ENCODE results near the gene ADM. TPM values are rescaled to one million over a fixed set of nuclear protein-coding genes. Genes with fewer than 3 reads are reported as not detected.

The ADM gene
- polyA plus RNA-seq, 1 donor = 11.4 TPM

DNA sequence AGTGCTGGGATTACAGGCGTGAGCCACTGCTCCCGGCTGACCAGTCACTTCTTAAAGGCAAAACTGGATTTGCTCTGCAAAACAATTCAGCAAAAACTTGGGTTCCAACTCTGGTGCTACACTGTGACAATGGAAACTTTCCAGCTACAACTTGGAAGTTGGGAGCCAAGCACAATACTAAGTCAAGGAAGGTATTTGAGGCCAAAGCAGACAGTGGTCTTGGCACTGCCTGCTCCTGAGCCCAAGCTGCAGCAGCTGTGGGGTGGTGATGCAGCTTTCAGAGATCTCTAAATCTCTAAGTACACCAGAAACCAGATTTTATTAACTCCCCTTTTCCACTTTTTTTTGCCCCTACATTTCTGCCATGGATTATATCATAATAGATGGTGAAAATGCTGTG lies 17.5 kb downstream of the ADM start:
- no peak overlapping the region for H3K4me3 ChIP-seq (ENCODE audit: low read length)
- H3K4me1 ChIP-seq (ENCODE audit: control insufficient read depth, insufficient read depth, low read length) = peaks cover 38% of the 10 kb centered on the region
- no peak for DNase-seq
- peak overlapping the region; percentile 77 for H3K27ac ChIP-seq (ENCODE audit: low read length)
- H3K36me3 ChIP-seq (ENCODE audit: control insufficient read depth, insufficient read depth, low read length) = no peaks in the 10 kb centered on the region
- WGBS (ENCODE audit: insufficient coverage, low lambda C conversion rate) = no CpG with 5 or more reads among the region's 2 CpGs
- H3K9me3 ChIP-seq (ENCODE audit: control insufficient read depth, low read depth, low read length) = no peaks in the 10 kb centered on the region
- H3K27me3 ChIP-seq (ENCODE audit: control insufficient read depth, insufficient read depth, low read length) = no peaks in the 10 kb centered on the region

DNA sequence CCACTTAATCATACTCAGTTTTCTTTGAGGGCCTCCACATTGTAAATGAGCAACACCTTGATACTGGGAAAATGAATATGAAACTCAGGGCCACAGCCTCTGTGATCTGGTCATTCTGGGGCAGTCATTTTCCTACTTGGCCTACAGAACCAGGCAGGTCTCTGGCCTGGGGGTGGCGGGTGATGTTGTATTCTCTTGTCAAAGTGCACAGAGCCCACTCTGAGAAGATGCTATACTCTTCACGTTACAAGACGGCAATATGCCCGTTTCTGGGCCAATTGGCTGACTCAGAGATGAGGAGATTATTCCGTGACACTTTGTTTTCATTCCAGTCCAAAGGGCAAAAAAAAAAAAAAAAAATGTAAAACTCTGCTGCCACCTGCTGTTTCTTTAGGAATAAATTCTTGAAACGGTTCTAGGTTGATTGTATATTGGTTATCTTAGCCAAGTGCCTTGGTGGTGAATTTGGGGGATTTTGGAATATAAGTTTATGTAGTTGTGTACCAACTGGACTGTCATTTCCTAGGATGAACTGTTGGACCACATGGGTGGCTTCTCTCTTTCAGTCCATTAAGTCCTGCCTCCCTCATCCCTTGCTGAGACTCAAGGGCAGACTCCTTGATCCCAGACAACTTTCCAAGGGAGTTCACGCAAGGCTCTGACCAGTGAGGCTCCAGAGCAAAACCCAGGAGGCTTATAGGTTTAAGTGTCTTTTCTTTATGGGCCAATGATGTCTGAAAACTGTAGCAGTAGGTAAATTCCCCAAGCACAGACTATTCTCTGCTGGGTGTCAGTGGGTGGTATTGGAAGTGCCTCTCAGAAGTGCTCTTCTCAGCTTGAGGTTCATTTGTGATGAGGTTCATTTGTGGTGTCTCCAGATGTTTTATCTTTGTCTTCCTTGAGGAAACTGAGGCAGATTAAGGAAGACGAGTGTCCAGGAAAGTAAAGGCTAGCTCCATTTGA lies 18.2 kb downstream of the ADM start:
- Histone ChIP-seq H3K9me3 (ENCODE audit: control insufficient read depth, low read depth, low read length) (no peaks in the 10 kb centered on the region), H3K36me3 (ENCODE audit: control insufficient read depth, insufficient read depth, low read length) (no peaks in the 10 kb centered on the region), H3K4me1 (ENCODE audit: control insufficient read depth, insufficient read depth, low read length) (peaks cover 36% of the 10 kb centered on the region), H3K4me3 (ENCODE audit: low read length) (no peak overlapping the region), H3K27ac (ENCODE audit: low read length) (peak overlapping the region; percentile 77), H3K27me3 (ENCODE audit: control insufficient read depth, insufficient read depth, low read length) (no peaks in the 10 kb centered on the region)
- 7% methylated on average over 3 of the region's 8 CpGs for WGBS (ENCODE audit: insufficient coverage, low lambda C conversion rate)
- peak; percentile 77 to 89 for DNase-seq

DNA sequence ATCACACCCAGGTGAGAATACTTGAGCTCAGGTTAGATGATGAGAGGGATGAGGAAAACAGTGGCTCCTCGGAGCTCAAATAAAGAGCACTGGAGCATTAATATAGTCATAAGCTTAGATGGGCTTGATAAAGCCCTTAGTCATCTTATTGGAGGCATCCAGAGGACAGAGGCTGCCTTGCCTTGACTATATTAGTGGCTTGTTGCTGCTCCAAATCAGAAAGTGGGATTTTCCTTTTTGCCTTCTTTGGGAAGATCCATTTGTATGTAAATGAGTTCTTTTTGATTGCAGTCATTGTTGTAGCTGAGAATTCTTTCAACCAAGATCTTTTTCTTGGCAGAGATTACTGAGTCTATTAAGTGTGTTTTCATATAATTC lies 18.9 kb downstream of the ADM start:
- Histone ChIP-seq H3K36me3 (ENCODE audit: control insufficient read depth, insufficient read depth, low read length) (no peaks in the 10 kb centered on the region), H3K9me3 (ENCODE audit: control insufficient read depth, low read depth, low read length) (no peaks in the 10 kb centered on the region), H3K4me1 (ENCODE audit: control insufficient read depth, insufficient read depth, low read length) (peaks cover 37% of the 10 kb centered on the region), H3K4me3 (ENCODE audit: low read length) (no peak overlapping the region), H3K27me3 (ENCODE audit: control insufficient read depth, insufficient read depth, low read length) (no peaks in the 10 kb centered on the region), H3K27ac (ENCODE audit: low read length) (no peak overlapping the region)
- no peak for DNase-seq
- WGBS (ENCODE audit: insufficient coverage, low lambda C conversion rate) = no CpG with 5 or more reads among the region's 1 CpG

DNA sequence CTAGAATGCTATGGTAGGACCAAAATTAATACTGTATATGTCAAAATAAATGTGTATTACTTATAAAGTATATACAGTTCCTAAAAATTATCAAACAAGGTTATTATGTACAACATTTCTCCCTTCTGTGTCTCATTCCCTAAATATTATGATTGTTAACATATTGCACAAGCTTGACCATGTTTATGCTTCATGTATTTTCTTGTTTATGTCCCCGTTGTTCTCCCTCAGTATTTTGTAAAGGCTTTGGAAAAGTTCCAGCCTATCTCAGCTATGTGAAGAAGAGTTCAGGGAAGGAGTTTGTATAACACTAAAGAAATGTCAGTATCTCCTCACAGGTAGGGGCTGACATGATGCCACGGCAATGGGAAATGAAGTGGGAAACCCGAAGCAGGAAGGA lies 19.6 kb downstream of the ADM start:
- Histone ChIP-seq H3K4me3 (ENCODE audit: low read length) (no peak overlapping the region), H3K27ac (ENCODE audit: low read length) (no peak overlapping the region), H3K36me3 (ENCODE audit: control insufficient read depth, insufficient read depth, low read length) (no peaks in the 10 kb centered on the region), H3K4me1 (ENCODE audit: control insufficient read depth, insufficient read depth, low read length) (peaks cover 43% of the 10 kb centered on the region), H3K9me3 (ENCODE audit: control insufficient read depth, low read depth, low read length) (no peaks in the 10 kb centered on the region), H3K27me3 (ENCODE audit: control insufficient read depth, insufficient read depth, low read length) (no peaks in the 10 kb centered on the region)
- no peak for DNase-seq
- WGBS (ENCODE audit: insufficient coverage, low lambda C conversion rate) = 63% methylated on average over 2 of the region's 3 CpGs

DNA sequence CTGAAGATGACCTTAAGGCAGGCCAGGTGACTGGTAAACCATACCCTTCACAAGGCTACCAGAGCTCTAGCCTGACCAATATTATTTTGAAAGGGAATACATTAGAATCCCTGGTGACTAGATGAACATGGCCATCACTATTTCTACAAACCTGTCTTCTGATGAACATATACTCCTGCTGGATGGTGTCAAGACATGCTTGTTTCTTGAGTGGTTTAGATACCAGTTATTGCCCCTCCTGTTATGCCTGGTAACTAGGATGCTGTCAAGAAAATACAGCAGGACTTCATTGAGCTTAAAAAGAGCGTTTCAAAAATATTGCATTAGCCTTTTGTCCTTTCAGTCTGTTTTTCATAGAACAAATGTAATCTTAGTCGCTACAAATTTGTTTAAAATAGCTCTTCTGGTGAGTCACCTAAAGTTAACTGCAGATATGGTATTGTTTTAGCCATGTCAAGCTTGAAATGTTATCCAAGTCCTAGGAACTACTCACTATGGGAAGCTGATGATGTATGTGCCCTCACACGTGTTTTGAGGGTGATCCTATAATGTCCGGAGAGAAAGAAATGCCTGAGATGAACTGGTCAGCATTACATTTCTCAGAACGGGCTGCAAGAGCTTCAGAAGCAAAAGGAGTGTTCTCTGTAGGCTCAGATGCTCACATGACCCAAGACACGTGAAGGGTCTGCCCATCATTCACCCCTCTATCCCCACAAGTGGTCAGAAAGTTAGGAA lies 20.6 kb downstream of the ADM start:
- Histone ChIP-seq H3K27me3 (ENCODE audit: control insufficient read depth, insufficient read depth, low read length) (no peaks in the 10 kb centered on the region), H3K9me3 (ENCODE audit: control insufficient read depth, low read depth, low read length) (no peaks in the 10 kb centered on the region), H3K27ac (ENCODE audit: low read length) (no peak overlapping the region), H3K4me3 (ENCODE audit: low read length) (no peak overlapping the region), H3K4me1 (ENCODE audit: control insufficient read depth, insufficient read depth, low read length) (peaks cover 43% of the 10 kb centered on the region), H3K36me3 (ENCODE audit: control insufficient read depth, insufficient read depth, low read length) (no peaks in the 10 kb centered on the region)
- no CpG with 5 or more reads among the region's 6 CpGs for WGBS (ENCODE audit: insufficient coverage, low lambda C conversion rate)
- no peak for DNase-seq

DNA sequence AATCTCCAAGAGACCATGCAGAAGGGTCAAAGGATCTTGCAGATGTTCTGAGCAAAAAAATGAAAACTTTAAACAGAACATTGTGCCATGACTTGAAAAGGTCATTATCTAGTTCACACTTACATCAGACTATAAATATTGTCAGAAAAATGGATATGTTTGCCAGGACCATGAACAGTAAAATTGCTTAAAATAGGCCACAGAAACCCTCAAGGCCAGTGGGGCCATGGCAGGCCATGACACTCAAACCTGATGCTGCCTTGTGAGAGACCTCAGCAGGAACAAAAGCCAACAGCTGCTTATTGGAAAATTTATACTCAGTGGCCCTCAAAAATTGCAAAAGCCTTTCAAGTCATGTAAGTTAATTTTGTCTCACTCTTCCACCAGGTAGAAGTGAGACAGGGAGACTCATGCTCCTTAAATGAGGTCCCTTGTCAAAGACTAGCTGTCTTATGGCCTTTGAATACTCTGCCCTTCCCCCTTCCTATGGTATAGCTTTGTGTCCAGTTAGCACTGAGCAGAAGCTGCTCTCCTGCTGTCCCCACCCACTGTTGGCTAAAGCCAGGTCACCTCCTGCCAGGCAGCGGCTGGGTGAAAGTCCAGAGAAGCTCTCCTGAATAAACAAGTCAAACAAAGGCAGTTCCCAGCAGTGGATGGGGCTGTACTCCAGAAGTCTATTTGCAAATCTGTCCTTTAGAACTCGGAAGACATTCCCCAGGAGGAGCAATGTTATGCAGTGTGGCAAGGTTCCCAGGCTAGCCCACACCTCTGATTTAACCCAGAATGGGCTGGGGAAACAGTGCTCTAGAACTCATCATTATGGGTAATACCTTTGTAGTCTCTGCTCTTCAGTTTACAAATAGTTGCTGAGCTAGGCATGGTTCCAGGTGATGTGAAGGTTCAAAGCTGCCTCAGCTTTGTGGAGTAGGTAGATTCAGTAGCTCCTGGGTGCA lies 21.4 kb downstream of the ADM start:
- Histone ChIP-seq H3K4me3 (ENCODE audit: low read length) (no peak overlapping the region), H3K9me3 (ENCODE audit: control insufficient read depth, low read depth, low read length) (no peaks in the 10 kb centered on the region), H3K27me3 (ENCODE audit: control insufficient read depth, insufficient read depth, low read length) (no peaks in the 10 kb centered on the region), H3K27ac (ENCODE audit: low read length) (peak overlapping the region; percentile 55), H3K36me3 (ENCODE audit: control insufficient read depth, insufficient read depth, low read length) (no peaks in the 10 kb centered on the region), H3K4me1 (ENCODE audit: control insufficient read depth, insufficient read depth, low read length) (peaks cover 43% of the 10 kb centered on the region)
- WGBS (ENCODE audit: insufficient coverage, low lambda C conversion rate) = no CpG with 5 or more reads among the region's 2 CpGs
- peak; percentile 84 to 86 for DNase-seq

DNA sequence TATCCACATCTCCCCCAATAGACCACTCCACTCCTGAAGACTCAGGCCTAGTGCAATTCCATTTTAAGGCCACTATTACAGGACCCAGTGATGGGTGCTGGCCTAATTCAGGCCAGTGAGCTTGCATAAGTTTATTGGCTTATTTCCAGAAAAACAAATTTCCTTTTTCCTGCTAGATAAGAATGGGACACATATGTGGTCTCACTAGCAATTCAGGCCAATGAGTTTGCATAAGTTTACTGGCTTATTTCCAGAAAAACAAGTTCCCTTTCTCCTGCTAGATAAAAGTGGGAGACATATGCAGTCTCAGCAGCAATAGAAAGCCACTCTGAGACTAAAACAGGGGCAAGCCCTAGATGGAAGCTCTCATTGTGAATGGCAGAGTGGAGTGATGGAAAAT lies 22.4 kb downstream of the ADM start:
- no peak overlapping the region for H3K4me3 ChIP-seq (ENCODE audit: low read length)
- H3K27ac ChIP-seq (ENCODE audit: low read length) = peak overlapping the region; percentile 55
- no peaks in the 10 kb centered on the region for H3K27me3 ChIP-seq (ENCODE audit: control insufficient read depth, insufficient read depth, low read length)
- peaks cover 42% of the 10 kb centered on the region for H3K4me1 ChIP-seq (ENCODE audit: control insufficient read depth, insufficient read depth, low read length)
- H3K9me3 ChIP-seq (ENCODE audit: control insufficient read depth, low read depth, low read length) = no peaks in the 10 kb centered on the region
- DNase-seq = no peak
- H3K36me3 ChIP-seq (ENCODE audit: control insufficient read depth, insufficient read depth, low read length) = no peaks in the 10 kb centered on the region

DNA sequence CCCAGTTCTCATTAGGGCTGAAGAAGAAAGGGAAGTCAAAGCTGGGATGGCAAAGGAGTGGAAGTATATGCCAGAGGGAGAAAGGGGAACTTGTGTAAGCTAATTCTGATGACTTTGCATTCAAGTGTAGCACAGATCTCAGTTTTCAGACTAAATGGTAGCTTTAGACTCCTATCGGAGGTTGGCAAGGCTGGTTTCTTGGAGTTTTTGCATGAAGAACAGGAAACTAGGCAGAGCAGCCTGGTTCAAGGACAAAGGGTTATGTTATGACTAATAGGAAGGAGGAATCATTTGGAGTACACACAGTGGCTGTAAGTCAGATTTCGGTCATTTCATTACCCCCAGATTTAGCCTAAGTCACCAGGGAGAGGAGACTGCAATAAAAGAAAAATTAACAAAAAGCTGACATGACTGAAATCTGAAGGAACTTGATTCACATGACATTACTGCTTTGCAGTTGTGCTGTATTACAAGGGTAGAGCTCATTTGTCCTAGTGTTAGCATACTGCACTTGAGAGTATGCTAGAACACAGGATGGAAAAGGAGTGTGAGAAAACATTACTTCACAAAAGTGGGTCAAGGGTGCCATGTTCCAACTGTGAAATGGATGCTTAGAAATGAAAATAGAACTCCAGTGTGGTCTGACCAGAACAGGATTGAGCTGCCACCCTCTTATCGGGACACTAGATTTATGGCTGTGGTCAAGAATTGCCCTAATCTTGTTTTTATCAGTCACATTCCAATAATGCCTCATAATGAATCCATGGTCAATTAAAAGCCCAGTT lies 23.6 kb downstream of the ADM start:
- Histone ChIP-seq H3K27me3 (ENCODE audit: control insufficient read depth, insufficient read depth, low read length) (no peaks in the 10 kb centered on the region), H3K36me3 (ENCODE audit: control insufficient read depth, insufficient read depth, low read length) (no peaks in the 10 kb centered on the region), H3K27ac (ENCODE audit: low read length) (peak overlapping the region; percentile 43), H3K4me3 (ENCODE audit: low read length) (no peak overlapping the region), H3K9me3 (ENCODE audit: control insufficient read depth, low read depth, low read length) (no peaks in the 10 kb centered on the region), H3K4me1 (ENCODE audit: control insufficient read depth, insufficient read depth, low read length) (peaks cover 33% of the 10 kb centered on the region)
- WGBS (ENCODE audit: insufficient coverage, low lambda C conversion rate) = 17% methylated on average over 1 of the region's 3 CpGs
- DNase-seq = no peak

DNA sequence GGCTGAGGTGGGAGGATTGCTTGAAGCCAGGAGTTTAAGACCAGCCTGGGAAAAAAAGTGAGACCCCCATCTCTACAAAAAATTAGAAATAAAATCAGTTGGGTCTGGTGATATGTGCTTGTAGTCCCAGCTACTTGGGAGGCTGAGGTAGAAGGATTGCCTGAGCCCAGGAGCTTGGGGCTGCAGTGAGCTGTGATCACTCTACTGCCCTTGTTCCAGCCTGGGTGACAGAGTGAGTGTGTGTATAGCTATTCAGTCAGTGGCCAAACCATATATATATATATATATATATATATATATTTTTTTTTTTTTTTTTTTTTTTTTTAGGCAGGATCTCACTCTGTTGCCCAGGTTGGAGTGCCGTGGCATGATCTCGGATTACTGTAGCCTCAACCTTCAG lies 24.5 kb downstream of the ADM start:
- no peak for DNase-seq
- Histone ChIP-seq H3K9me3 (ENCODE audit: control insufficient read depth, low read depth, low read length) (no peaks in the 10 kb centered on the region), H3K4me1 (ENCODE audit: control insufficient read depth, insufficient read depth, low read length) (peaks cover 32% of the 10 kb centered on the region), H3K27ac (ENCODE audit: low read length) (no peak overlapping the region), H3K27me3 (ENCODE audit: control insufficient read depth, insufficient read depth, low read length) (no peaks in the 10 kb centered on the region), H3K4me3 (ENCODE audit: low read length) (no peak overlapping the region), H3K36me3 (ENCODE audit: control insufficient read depth, insufficient read depth, low read length) (no peaks in the 10 kb centered on the region)
- no CpG with 5 or more reads among the region's 2 CpGs for WGBS (ENCODE audit: insufficient coverage, low lambda C conversion rate)

Measured in large intestine (tissue), 3 donors.